Activated CD8-positive, alpha-beta memory T cell treated with anti-CD3 and anti-CD28 coated beads, Interleukin-2, amount 50 U/mL, for 4 hours (primary cell): ENCODE results near the gene DST.
"Not testable (repeated sequence)": the region's sequence is repeated elsewhere in the genome, so short reads cannot be mapped to it uniquely, and the experiment has no call there.

ENCODE experiments used
- DNase-seq: peaks from one replicate; pipeline ENCODE4 v3.0.0-alpha.2; 2020

The DST gene

DNA sequence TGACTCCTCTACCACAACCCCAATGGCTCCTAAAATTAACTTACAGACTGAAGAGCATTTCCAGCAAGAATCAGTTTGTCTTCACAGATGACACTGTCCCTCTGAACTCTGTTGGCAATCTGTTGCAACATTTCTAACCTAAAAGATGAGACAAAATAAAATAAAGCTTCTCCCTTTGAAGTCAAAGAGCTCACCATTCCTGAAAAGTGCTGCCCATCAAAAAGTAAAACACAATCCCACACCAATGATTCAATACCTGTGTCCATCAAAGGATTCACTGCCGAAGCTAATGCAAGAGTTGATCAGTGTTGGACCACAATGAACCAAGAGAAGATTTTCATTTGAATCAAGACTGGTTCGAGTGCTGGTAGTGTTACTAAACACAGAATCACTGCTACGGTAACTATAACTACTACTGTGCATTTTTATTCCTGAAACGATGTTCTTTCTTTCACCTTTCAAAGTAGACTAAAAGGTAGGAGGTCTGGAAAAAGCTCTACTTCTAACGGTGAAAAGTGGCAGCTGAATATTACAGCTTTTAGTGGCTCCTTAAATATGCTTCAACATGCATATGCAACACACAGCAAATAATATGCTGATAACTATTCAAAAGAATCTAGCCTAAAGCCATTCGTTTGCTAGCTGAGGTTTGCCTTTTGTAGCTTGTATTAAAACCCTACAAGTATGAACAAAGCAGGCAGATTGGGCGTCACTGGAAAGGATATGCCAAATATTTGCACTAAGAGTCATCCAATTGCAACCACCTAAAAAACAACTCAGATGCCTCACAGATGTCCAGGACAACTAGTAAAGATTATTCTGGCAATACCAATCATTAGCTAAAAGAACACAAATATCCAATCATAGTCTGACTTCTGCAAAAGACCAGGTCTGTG, at the start of gene DST:
DST (minus strand) TSS at position 524 of the 896 bp plus-strand sequence.
- no peak for DNase-seq

DNA sequence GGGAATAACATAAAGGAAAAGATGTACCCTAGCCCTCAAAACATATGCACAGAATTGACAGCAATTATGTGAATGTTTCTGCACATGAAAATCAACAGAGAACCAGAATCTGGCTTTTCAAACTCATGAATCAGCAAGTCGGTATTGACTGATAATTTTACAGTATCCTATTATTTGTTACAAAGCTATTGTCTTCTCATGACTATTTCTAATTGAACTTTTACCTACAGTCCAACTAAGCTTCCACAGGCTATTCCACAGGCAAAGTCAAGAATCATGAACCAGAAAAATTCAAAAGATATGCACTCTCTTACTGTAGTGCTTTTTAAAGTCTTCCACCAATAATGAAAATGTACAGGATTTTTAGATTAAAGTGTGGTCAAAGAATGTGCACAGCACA, 49.1 kb upstream of the DST start:
- DNase-seq = no peak

DNA sequence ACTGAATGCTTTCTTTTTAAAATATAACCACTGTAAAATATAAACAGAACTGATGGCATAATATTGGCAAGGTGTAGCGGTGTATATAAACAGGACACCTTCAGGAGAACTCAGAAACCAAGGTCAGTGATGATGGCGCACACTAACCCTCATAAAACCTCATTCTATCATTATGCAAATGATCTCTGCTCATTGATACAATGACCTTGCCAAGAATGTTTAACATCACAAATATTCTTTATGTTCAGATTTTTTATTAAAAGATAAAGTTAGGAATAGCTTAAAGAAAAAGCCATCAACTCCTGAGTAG, 48.6 kb upstream of the DST start:
- DNase-seq = no peak

DNA sequence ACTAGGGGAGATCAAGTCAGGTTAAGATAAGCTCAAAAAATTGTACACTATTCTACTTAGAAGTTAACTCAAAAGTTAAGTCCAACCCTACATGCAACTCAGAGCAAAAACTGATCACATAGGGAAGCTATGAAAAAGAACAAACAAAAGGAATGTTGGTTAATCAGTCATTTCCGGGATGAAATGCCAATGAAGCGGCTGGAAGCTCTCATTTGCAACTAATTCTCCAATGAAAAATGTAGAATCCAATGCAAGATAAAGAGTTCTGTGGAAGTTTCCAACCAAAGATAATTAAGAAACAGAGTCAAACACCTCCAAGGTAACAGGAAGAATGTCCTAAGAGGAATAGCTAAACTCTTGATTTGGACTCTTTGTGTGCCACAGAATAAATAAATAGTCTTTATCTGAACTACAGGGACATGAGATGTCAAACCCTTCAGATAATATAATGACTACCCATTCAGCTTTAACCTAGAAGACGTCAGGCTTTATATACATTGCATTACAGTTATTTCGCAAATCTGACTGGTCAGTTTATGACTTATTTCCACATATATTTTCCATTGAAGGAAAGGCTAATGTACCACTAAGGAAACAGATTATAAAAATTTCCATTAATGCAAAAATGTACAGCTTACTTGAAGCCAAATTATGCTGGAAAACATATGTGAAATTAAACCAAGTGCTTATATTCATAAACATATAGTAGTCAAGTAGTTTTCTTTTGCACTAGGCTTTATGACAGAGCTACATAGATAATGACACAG, 48.0 kb upstream of the DST start:
- DNase-seq = no peak

DNA sequence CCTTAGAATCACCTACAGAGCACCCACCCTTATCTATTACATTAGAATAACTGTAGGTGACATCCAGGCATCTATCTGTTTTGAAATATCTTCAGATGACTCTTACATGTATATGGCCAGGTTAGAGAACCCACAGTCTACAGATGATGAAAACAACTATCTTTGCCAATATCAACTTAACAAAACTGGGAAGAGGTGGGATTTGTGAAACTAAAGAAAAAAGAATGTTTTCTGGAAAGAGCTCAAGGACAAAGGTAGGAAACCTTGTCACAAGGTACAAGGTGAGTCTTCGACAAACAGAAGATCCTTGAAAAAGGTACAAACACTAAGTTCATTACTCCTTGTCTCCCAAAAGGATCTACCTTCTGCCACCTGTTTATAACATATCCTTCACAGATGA, 47.0 kb upstream of the DST start:
- DNase-seq = no peak

DNA sequence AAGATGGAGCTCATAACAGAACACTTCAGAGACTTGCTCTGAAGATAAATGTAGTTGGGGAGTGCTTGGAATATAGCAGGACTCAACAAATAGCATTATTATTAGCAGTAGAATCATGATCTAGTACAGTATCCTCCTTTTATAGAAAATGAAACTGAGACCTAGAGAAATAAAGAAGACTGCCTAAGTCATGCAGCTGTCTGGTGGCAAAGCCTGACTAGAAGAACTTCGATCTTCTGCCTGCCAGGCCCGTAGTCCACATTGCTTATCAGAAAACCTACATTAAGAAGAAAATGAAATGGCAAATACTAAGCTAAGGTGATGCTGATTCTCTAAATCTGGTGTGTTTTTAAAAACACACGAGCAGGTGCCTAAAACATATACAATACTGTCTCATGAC, 46.4 kb upstream of the DST start:
- DNase-seq = no peak

DNA sequence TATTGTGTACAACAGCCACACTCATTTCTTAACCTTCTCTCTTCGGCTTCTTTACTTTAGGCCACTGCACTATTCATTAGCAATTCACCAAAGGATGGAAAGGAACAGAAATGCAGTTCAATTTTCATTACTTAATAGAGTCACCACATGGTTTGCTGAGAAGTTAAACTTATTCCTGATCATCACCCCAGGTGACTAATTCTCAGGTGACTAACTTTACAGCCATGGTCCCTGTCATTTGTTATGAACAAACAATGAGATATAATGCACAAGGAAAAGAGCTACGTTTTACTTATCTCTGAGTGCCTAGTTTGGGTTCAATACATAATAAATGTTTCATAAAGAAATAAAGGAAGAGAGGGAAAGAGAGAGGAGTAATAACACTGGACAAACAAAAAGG, 45.8 kb upstream of the DST start:
- DNase-seq = no peak

DNA sequence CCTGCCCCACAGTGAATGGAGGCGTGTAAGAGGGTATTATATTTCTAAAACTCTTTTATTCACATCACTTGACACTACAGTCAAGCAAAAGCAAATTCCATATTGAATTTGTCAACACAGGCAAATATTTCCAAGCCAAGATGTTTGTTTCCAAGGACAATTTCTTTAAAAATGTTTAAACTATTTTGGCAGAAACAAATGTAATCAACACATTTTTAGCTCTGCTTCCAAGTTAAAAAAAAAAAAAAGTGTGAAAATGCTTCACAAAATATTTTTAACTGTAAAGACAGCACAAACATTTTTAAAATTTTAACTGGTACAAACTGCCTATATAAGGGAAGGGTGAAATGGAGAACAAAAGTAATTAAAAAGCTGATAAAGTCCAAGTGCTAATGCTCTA, 44.9 kb upstream of the DST start:
- DNase-seq = no peak

DNA sequence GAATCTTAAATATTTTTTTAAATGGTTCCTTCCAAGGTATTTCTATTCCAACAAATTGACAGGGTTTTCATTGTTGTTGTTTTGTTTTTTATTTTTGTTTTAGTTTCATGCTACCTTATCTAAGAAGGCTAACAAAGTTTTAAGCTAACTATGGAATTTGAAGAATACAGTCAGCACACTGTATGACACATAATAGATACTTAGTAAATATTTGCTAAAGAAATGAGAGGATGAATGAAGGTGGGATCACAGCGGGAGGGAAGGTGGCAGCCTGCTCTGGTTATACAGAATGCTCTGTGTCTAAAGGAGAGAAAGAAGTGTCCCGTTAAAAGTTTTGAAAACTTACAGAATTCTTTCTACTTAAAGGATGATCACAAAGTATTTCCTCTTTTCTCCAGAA, 43.7 kb upstream of the DST start:
- no peak for DNase-seq

DNA sequence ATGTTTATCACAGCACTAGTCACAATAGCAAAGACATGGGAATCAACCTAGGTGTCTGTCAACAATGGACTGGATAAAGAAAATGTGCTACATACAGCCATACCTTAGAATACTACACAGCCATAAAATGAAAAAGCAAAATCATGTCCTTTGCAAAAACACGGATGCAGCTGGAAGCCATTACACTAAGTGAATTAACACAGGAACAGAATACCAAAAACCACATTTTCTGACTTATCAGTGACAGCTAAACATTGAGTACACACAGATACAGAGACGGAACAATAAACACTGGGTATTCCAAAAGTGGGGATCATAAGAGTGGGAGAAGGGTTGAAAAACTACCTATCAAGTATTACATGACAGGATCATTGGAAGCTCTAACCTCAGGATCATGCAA, 43.3 kb upstream of the DST start:
- no peak for DNase-seq

DNA sequence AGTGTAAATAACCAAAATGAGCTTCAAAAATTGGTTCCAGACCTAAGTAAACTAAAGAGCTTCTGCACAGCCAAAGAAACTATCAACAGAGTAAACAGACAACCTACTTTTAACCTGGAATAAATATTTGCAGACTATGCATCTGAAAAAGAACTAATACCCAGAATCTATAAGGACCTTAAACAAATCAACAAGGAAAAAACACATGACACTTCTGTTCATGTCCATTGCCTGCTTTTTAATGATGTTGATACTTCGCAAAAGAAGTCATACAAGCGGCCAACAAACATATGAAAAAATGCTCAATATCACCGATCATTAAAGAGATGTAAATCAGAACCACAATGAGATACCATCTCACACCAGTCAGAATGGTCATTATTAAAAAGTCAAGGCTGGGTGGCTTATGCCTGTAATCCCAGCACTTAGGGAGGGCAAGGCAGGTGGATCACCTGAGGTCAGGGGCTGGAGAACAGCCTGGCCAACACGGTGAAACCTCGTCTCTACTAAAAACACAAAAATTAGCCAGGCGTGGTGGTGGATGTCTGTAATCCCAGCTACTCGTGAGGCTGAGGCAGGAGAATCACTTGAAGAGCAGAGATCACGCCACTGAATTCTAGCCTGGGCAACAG, 42.5 kb upstream of the DST start:
- no peak for DNase-seq

DNA sequence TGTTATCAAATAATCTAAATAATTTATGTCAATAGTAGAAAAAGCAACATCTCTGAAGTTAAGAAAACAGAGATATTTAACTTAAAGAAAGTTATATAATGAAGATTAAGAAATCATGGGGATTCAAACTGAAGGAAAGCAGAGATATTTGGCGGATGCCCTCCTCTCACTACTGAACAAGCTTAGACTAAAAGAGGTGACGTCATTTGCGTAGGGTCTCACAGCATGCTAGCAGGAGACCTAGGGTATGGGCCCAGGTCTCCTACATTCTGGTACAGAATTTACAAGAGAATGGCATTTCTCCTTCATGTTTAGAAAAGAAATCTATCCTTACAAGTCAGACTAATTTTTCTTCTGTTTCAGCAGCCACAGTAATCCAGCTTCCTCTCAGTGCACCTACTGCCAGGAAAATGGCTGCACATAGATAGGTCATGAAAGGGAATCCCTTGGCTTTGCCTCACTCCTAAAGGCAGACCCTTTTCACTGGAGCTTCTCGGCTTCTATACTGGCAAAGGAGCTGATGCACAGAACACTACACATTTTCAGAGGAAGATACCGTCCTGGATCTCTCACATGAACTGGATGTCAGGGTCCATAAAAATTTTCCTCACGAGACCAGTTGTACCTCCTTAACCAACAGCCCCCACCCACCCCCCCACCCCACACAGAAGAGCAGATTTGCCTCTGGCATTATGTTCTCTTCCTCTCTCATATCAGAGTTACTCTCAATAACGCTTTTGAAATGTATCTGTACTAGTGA, 41.8 kb upstream of the DST start:
- no peak for DNase-seq

DNA sequence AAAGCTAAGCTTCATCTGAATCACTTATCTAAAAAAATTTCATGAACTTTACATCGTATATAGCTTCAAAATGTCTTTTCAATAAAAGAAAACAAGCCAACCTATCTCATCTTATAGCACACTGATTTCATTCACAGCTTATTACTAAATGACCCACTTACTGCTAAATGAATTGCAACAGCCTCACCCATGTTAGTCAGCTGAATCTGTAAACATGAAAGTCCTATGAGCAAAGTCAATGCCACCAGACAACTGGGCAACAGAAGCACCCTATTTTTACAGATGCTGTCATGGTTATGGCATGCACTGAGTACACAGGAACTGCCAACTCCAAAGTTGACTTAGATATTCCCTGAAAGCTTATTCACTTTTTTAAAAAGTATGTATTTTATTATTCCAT, 41.2 kb upstream of the DST start:
- DNase-seq = no peak

DNA sequence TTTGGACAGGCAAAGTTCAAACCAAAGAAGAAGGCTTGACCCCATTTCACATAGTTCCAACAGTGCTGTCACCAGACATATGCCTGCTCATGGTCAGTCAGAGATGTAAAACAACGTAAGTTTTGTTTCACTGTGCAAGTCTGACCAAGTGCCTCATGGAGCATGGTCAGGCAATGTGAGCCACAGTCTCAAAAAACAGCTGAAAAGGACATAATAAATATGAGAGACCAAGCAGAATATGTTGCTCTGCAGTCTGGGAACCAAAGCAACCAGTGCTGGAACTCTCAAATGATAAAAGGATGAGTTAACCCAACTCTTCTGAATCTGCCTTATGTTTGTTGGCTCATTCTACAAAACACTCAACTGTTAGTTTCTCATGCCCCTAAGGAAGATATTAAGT, 39.9 kb upstream of the DST start:
- DNase-seq = no peak

DNA sequence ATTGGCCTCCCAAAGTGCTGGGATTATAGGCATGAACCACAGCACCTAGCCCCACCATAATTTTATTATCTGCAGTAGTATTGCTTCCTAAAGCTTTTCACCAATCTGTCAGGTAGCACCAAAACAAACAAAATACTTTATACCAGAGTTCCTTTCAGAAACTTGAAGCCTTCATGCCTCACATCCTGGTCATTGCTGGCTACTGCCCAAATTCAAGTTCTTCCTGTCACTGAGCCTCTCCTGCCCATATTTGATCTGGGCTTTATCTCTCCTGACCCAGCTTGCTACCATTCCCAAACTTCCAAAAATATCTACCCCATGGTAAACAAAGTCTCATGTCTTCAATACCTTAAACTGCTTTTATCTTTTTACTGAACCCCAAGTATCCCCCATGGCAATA, 34.9 kb upstream of the DST start:
- DNase-seq = no peak

DNA sequence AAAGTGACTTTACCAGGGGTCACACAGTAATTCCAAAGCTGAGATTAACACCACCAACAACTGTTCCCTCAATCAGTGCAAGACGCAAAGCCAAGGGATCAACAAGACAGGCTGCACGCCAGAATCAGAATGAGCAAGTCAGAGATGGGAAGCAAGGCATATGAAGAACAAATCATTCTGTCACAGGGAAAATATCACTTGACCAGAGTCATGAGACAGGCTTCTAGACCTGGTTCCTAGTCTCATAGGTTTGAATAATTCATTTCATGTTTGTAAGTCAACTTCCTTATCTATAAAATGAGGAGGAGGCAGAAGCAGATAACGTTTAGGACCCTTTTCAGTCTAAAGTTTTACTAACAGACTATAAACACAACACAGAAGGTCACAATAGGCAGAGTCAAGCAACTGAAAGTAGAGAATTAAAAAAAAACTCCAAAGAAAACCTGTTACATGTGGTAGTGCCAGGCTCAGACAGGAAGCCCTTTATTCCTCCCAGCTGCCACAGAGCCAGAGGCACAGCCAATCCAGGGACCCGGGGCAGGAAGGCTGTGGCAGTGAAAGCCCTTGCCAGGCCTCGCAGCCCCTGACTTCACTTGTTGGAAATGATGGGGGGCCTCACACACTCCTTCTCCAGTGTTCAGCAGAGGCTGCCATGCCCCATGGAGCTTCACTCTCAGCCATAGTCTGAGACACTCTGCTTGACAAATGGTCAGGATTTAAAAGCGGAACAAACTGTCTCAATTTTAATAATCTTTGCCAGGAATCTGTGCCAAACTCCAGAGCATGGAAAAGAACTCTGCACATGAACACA, 29.2 kb upstream of the DST start:
- DNase-seq = no peak

DNA sequence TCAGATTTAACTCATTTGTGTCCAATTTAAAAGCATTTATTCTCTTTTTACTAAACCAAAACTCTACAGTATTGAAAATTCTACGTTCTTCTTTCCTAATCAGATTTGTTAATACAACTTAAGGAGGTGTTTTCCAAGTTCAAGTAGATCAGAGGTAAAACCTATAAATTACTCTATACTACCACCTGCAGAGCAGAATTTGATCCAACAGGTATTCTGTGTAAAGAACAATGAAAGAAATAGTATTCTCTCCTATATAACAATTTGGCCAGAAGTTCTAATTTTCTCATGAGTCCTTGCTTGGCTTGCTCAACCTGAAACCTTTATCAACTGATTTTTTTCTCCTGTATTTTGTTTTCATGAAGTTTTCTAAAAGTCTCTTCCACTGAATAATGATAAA, 28.5 kb upstream of the DST start:
- no peak for DNase-seq

DNA sequence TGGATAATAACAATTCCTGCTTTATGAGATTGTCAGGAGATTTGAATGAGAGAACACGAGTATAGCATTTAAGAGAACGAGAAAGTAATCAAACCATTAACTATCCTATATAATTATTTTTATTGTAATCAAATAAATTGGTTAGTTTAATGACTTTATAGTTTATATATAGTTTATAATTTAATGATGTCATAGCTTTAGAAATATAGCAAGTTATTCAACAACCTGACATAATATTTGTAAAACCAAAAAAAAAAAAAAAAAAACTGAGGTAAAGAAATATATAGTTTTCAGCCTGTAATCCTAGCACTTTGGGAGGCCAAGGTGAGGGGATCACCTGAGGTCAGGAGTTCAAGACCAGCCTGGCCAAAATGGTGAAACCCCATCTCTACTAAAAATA, 26.4 kb upstream of the DST start:
- no peak for DNase-seq

DNA sequence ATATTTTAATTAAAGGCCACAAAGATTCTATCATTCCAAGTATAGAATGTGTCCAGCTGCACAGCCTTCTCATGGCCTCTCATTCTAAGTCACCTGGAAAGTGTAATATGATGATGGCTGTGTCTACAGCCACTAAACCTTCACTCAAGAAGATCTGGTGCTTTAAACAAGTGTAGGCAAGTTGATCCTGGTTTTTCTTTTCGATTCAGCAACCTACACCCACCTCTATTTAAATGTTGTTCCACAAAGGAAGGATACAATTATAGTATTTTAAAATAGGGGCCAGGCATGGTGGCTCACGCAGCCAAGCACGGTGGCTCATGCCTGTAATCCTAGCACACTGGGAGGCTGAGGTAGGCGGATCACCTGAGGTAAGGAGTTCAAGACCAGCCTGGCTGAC, 25.5 kb upstream of the DST start:
- DNase-seq = no peak

DNA sequence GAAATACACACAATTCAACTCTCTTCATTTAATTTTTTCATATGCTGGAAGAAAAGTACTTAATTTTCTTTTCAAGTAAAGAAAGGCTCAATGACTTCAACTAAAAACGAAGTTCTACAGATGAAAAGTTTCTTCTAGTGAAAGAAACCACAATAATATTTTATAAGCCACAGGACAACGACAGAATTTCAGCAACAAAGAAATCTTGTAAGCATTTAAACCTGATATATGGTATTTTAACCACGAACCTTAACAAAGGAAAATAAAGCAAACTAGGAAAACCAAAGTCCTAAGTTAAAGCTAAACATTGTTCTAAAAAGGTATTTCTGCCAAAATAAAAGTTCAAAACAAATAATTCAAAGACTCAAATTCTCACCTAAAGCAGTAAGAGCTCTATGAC, 24.6 kb upstream of the DST start:
- DNase-seq = no peak

DNA sequence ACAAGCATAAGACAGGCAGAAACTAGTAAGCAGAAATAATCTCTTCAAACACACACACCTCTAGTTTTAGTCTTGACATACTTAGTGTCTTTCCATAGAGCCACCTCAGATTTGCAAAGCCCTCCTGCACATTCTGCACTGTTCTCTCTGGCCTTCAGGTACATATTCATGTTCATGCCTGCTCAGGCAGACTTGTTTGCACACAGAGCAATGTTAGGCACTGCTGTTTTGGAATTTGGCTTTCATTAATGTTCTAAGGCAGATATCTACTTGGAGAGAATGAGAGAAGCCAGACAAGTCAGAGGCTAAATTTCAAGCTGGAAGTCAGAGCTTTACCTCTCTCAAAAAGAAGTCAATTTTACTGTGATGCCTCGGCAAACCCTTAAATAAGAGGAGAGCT, 21.3 kb upstream of the DST start:
- DNase-seq = no peak

DNA sequence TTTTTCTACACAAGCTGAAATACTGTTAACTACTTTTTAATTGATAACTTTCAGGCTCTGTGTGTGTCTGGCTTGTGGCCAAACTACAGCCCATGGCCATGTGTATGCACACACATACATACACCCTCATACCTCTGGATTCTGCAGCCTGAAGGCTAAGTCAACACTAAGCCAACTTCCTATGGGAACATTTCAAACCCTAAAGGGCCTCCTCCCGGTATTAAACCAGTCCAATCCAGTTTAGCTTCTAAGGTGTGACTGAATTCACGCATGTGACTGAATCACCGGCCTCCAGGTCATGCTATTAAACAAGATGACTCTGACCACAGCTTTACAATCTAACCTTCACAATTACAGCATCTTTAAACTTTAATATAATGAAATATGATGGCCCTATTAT, 20.7 kb upstream of the DST start:
- DNase-seq = no peak

DNA sequence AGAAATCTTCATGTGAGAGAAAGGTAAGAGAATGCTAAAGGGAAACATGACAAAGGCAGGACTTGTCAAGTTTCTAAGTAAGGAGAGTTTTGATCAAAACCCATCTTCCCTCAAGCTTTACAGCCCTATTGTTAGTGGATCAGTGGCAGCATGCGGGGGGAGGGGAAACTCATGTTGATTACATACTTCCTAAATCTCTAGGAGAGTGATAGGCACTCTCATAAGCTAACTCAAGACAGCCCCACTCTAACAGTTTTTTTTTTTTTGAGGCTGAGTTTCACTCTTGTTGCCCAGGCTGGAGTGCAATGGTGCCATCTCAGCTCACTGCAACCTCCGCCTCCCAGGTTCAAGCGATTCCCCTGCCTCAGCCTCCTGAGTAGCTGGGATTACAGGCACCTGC, 18.6 kb upstream of the DST start:
- DNase-seq = not testable (repeated sequence)
